Neural progenitor cell (in vitro differentiated cells): ENCODE results near the gene NPM1.

Experiments used
- CTCF ChIP-seq: fragments of 200-600 bp; sonication (generic); IDR thresholded peaks from 2 replicates; pipeline ENCODE4 v1.5.1; 2017; ENCODE audit warnings: antibody characterized with exemption, mild to moderate bottlenecking
- EZH2 ChIP-seq: fragments of 200-600 bp; sonication (generic); IDR thresholded peaks from 2 replicates; pipeline ENCODE4 v1.6.1; 2017; ENCODE audit warnings: antibody characterized with exemption, mild to moderate bottlenecking, moderate library complexity
- EZH2phosphoT487 ChIP-seq: fragments of 200-600 bp; sonication (generic); IDR thresholded peaks from 2 replicates; pipeline ENCODE4 v1.6.1; 2017; ENCODE audit warnings: antibody characterized with exemption

DNA sequence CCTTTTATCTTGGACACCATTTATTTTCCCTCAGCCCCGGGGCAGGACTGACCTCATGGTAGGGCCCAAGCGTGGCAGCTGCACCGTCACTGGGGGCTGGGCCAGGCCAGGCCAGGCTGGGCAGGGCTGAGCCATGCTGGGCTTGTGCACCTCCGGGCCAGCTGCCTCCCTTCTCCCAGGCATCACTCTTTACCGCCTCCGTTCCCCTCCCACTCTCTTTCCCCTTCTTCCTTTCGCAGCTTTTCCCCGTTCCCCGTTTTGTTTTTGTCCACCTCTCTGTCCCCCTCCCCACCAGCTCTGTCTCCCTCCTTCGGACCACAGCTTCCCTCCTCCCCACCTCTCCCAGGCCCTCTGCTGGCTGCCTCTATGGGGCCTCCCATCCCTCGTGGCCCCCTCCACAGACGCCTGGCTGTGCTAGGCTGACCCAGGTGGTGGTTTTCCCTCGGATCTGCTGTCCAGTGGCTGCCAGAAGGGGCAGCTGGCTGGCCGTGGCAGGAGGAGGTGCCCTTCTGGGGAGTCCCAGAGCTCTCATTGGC lies 49.7 kb downstream of the NPM1 start:
- TF ChIP-seq CTCF (peak; percentile 30), EZH2phosphoT487 (no peak), EZH2 (no peak)
